Suppressor macrophage treated with lipopolysaccharide for 1 hour (primary cell): ENCODE results near the gene VILL.
"Not testable (repeated sequence)": the region's sequence is repeated elsewhere in the genome, so short reads cannot be mapped to it uniquely, and the experiment has no call there.

ENCODE experiments used
- DNase-seq, 3 donors: peaks; one replicate each; pipeline ENCODE4 v3.0.0-alpha.2; 2020 to 2022

Gene VILL

GRCh38 chr3:38039899-38040261, 49.3 kb downstream of the VILL start:
- DNase-seq, result peak; percentile 83 to 87 (median 84)

DNA sequence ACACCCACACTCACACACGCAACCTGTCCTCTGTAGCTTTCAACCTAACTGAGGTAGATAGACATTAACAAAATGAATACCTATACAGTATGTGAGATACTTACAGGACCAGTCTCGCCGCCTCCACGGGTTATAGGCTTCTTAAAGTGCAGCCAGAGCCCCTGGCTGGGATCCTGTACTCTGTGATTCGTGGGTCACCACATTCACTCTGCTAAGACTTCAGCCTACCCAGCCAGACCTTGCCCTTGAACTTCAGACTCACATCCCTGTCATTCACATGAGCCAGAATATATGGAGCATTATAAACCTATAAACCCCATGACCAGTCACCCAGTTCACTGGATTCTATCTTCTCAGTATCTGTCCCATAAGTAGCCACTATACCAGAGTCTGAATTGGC, 49.8 kb downstream of the VILL start:
- no peak for DNase-seq

GRCh38 chr3:38043486-38043885, 52.9 kb downstream of the VILL start:
- DNase-seq, result peak in 2 of 3 donors; percentile 47 to 51

DNA sequence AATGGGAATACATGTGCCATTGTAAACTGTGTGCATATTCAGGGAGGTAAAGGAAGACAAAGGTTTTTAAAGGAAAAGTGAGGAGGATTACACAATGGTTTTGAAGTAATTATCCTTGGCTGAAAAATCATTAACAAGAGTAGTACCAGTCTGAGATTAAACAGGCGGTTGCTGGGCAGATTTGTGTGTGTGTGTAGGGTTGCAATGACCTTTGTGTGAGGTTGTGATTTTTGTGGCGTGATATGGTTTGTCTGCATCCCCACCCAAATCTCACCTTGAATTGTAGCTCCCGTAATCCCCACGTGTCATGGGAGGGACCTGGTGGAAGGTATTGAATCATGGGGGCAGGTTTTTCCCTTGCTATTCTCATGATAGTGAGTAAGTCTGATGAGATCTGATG, 55.4 kb downstream of the VILL start:
- no peak for DNase-seq

GRCh38 chr3:38046821-38047220, 56.2 kb downstream of the VILL start:
- no peak for DNase-seq

DNA sequence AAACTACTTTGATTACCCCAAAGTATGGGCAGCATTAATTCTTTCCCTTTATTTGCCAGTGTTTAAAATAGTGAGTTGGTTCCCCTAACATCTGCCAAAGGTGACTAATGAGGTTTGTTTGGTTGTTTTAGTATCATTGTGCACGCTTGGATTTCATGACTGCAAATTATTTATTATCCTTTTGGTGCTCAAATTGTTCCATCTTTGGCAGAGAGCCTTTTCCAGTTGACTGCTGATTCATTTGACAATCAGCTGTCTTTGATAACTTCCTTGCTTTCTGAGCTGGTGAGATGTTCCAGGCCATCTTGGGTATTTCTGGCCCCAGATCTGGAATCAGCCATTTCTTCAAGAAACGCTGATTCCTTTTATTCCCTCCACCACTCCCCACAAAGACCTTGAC, 57.3 kb downstream of the VILL start:
- no peak for DNase-seq

GRCh38 chr3:38049358-38050126, 59.0 kb downstream of the VILL start:
- no peak for DNase-seq

DNA sequence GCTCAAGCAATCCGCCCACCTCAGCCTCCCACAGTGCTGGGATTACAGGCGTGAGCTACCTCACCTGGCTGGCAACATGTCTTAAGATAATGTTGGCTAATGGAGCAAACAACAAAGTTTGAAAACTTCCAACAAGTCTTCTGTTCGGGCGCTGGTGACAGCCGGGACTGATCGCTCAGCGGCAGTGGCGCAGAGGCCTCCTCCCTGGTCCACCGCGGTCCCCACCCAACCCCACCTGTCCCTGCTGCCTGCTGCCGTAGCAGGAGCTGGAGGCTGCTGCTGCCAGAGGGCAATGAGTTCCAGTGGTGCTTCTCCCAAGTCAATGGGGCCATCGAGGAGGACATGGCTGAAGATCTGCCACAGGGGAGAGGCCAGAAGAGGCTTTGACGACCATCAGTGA, 60.5 kb downstream of the VILL start:
- DNase-seq, result no peak

- not testable (repeated sequence) for DNase-seq
Measured at GRCh38 chr3:38053286-38053685, 62.7 kb downstream of the VILL start.

DNA sequence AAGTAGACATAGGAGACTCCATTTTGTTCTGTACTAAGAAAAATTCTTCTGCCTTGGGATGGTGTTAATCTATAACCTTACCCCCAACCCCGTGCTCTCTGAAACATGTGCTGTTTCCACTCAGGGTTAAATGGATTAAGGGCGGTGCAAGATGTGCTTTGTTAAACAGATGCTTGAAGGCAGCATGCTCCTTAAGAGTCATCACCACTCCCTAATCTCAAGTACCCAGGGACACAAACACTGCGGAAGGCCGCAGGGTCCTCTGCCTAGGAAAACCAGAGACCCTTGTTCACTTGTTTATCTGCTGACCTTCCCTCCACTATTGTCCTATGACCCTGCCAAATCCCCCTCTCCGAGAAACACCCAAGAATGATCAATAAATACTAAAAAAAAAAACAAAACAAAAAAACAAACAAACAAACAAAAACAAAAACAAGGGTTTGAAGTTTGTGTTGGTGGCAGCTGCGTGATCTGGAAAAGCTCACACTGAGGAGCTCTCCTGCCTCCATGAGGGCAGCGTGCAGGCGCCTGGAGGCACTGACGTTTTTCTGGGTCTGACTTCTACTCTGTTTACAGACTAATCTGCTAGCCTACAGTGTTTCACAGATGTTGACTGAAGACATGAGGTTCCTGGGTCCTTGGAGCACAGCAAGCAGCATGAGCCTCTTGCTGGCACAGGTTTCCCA, 63.4 kb downstream of the VILL start:
- not testable (repeated sequence) for DNase-seq

DNA sequence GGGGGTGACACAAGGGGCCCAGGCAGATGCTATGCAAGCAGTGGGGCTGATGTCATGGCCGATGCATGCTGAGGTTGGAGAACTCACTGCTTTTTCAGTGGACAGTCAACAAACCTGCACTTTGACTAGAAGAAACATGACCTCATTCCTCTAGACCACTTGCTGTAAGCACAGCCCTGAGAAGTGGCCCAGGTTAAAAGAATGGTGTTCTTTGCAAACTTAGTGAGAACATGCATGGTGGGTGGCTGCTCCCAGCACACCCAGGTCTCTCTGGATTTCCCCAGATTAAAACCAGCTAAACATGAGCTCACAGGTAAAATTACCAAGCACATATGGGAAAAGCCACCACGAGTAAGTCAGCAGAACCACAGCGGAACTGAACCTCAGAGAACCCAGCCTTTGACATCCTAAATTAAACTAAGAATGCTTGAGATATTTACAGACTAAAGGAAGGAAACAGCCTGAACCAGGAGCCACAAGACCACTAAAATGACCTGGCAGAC, 64.0 kb downstream of the VILL start:
- no peak for DNase-seq
